Activated CD4-positive, alpha-beta T cell treated with anti-CD3 and anti-CD28 coated beads, Interleukin-2, amount 10 ng/mL, durations not matched to agents 24 days and 14 days (primary cell): ENCODE data around the gene POU2AF1. TPM values are rescaled to one million over a fixed set of nuclear protein-coding genes. Genes with fewer than 3 reads are reported as not detected.
A peak's percentile ranks its signal among the peaks of the same experiment; 100 is the strongest.

Experiments used
- DNase-seq: peaks from one replicate; pipeline ENCODE4 v3.0.0; 2022
- H3K27ac Mint-ChIP-seq: one replicate; pipeline ENCODE4 v1.8.0; 2022; ENCODE audit warnings: mild to moderate bottlenecking, mixed read lengths
- H3K27me3 Mint-ChIP-seq: one replicate; pipeline ENCODE4 v1.8.0; 2022; ENCODE audit warnings: mixed read lengths
- H3K36me3 Mint-ChIP-seq: one replicate; pipeline ENCODE4 v1.8.0; 2022; ENCODE audit warnings: low read depth, mild to moderate bottlenecking, mixed read lengths
- H3K4me1 Mint-ChIP-seq: one replicate; pipeline ENCODE4 v1.8.0; 2021; ENCODE audit warnings: mixed read lengths
- H3K4me3 Mint-ChIP-seq: one replicate; pipeline ENCODE4 v1.8.0; 2022; ENCODE audit warnings: mild to moderate bottlenecking, moderate library complexity, mixed read lengths
- H3K9me3 Mint-ChIP-seq: one replicate; pipeline ENCODE4 v1.8.0; 2021; ENCODE audit warnings: mixed read lengths
- intact Hi-C: fragments of 100-400 bp; cut with micrococcal nuclease; formaldehyde crosslinking; loops from one replicate; pipeline ENCODE4 v1.15.1; 2023
- total RNA-seq: library from RNA; stranded (reverse); gene quantifications from 2 replicates; pipeline ENCODE4 v1.2.3, GENCODE V29; 2022

Gene POU2AF1
- total RNA-seq, 1 donor from 2014 or later: 68.9 TPM

DNA sequence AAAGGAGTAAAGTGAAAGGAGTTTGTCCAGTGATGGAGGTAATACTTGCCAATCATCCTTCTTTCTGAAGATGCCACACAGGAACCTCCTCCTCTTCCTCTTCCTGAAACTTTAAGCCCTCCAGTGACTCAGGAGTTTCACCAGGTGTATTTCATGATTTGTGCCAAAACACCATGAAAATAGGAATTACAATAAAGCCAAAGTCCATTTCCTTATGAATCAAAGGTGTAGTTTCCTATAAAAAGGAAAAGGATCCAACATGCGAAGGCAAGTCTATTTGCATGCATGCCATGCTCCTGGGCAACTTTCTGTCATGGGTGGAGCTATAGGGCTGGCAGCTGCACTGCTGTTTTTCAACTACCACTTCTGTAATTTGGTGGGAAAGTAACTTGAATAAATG, 9.8 kb upstream of the POU2AF1 start:
- Mint-ChIP-seq H3K27me3 (no peaks in the 10 kb centered on the region), H3K36me3 (peaks cover 8% of the 10 kb centered on the region), H3K4me1 (peaks cover 12% of the 10 kb centered on the region), H3K27ac (no peak overlapping the region), H3K9me3 (peaks cover 12% of the 10 kb centered on the region), H3K4me3 (no peak overlapping the region)
- intact Hi-C loops: no loop called here
- DNase-seq: no peak

DNA sequence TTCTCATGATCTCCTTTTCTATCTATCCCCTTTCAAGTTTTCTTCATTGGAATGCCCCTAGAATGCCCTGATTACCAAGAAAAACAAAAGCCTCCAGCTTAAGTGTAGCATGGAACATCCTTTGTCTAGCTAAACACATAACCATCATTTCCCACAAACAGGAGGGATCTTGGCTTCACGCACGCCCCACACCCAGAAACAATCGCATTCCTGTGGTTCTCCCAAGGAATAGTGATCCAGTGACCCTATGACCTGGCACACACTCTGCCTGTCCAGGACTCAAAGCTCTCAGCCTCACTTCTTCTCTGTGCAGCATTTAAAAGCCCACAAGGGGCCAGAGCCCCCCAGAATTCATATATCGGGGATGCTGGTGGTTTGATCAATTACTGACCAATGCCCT, 9.3 kb upstream of the POU2AF1 start:
- DNase-seq: no peak
- H3K27me3 Mint-ChIP-seq: no peaks in the 10 kb centered on the region
- H3K4me3 Mint-ChIP-seq: no peak overlapping the region
- peaks cover 11% of the 10 kb centered on the region for H3K4me1 Mint-ChIP-seq
- H3K9me3 Mint-ChIP-seq: peaks cover 12% of the 10 kb centered on the region
- peaks cover 8% of the 10 kb centered on the region for H3K36me3 Mint-ChIP-seq
- H3K27ac Mint-ChIP-seq: no peak overlapping the region
- intact Hi-C loops: no loop called here

DNA sequence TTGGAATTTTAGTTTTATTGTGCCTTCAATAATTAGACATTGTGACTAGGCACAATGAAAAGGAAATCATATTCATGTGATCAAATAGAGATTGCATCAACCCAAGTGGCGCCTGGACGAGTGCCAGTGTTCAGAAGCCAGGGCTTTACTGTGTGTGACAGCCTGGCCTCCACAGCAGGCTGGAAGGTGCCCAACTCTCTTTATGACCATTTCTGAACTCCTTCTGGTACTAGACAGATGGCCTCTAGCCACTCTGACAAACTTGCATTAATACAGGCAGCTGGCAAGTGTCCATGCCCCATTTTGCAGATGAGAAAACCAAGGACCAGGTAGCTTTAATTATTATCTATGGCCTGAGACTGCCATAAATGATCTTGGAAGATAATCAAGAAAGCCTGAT, 8.3 kb upstream of the POU2AF1 start:
- H3K36me3 Mint-ChIP-seq: peaks cover 8% of the 10 kb centered on the region
- peaks cover 17% of the 10 kb centered on the region for H3K4me1 Mint-ChIP-seq
- no peak overlapping the region for H3K27ac Mint-ChIP-seq
- peaks cover 15% of the 10 kb centered on the region for H3K9me3 Mint-ChIP-seq
- H3K4me3 Mint-ChIP-seq: no peak overlapping the region
- H3K27me3 Mint-ChIP-seq: no peaks in the 10 kb centered on the region
- DNase-seq: no peak
- intact Hi-C loops: no loop called here

DNA sequence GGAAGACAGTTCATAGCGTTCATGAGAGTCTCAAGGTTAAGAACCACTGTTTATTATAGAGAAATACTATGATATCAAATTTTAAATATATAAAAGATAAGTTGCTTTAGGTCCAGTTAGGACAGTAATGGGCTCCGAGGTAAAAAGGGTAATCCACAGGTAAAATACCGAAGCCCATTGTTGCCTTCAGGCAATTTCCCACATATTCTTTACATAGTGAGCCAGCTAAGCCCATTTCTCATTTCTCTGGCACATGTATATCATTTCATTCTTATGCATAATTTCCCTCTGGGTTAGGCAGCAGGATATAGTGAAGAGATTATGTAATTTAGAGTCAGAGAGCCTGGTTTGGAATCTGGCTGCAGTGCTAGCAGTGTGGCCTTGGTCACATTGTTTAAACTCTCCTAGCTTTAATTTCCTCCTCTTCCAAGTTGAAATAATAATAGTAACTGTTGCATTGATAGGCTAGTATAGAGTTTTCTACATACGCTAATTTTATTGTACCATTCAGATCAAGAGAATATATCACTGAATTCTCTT, 7.6 kb upstream of the POU2AF1 start:
- no peak overlapping the region for H3K4me3 Mint-ChIP-seq
- intact Hi-C loops: no loop called here
- no peaks in the 10 kb centered on the region for H3K27me3 Mint-ChIP-seq
- no peak overlapping the region for H3K27ac Mint-ChIP-seq
- H3K4me1 Mint-ChIP-seq: peaks cover 21% of the 10 kb centered on the region
- H3K9me3 Mint-ChIP-seq: peaks cover 15% of the 10 kb centered on the region
- peaks cover 8% of the 10 kb centered on the region for H3K36me3 Mint-ChIP-seq
- no peak for DNase-seq

DNA sequence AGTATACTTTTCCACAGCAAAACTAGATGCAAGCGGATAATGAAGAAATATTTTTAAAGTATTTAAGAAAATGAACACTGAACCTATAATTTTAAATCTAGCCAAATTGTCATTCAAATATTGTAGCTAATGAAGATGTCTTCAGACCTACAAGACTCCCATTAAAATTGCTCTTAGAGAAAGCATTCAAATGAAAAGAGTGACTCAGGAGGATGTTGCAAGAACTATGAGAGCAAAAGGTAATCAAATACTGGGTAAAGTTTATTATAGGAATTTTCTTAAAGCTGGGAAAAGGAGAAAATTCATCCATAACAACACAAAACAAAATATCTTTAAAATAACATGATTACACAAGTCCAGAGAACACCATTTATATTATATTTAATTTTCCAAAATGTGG, 5.4 kb upstream of the POU2AF1 start:
- Mint-ChIP-seq H3K9me3 (peaks cover 15% of the 10 kb centered on the region), H3K27ac (no peak overlapping the region), H3K4me3 (no peak overlapping the region), H3K4me1 (peaks cover 34% of the 10 kb centered on the region), H3K27me3 (no peaks in the 10 kb centered on the region), H3K36me3 (peaks cover 10% of the 10 kb centered on the region)
- intact Hi-C loops: no loop called here
- DNase-seq: no peak

DNA sequence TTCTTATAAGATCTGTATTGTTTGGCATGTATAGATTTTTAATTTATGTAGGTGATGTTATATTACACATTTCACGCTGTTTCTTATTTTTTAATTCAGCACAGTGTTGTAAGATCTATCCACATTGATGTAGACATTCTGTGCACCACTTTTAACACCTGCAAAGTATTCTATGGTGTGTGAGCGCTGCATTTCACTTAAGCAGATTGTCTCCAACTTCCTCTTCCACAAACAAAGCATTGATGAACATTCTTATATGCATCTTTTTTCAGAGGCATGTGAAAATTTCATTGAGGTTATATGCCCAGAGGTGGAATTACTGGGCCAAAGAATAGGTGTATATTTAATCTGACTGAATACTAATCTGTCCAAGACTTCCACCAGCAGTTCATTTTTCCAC, 3.4 kb upstream of the POU2AF1 start:
- Mint-ChIP-seq H3K4me3 (no peak overlapping the region), H3K4me1 (peaks cover 39% of the 10 kb centered on the region), H3K36me3 (peaks cover 12% of the 10 kb centered on the region), H3K27me3 (no peaks in the 10 kb centered on the region), H3K9me3 (peaks cover 10% of the 10 kb centered on the region), H3K27ac (peak overlapping the region; percentile 26)
- intact Hi-C loops: no loop called here
- no peak for DNase-seq

DNA sequence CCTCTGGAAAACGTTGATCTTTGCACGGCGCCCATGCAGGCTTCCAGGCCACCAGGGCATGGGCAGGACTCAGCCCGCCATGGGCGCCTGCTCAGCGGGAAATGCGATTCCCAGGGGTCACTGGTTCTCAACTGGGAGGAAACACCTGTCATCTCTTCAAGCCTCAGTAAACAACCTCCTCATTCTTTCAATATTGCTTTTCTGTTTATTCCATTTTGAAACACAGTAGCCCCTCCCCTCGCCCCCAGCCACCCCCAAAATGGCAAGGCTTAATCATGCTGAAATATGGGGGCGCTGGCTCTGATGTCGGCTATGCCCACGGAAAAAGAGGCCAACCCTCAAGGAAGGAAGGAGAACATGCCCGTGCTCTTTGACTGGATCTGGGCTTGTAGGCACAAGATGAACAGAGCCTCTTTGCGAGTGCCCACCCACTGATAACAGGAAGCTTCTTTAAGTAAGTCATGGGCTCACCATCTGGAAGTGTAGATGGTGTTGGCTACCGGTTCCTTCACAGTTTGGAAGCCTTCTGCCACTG, 594 bp upstream of the POU2AF1 start:
- peaks cover 57% of the 10 kb centered on the region for H3K4me1 Mint-ChIP-seq
- peak overlapping the region; percentile 93 for H3K4me3 Mint-ChIP-seq
- no peaks in the 10 kb centered on the region for H3K27me3 Mint-ChIP-seq
- H3K9me3 Mint-ChIP-seq: peaks cover 3% of the 10 kb centered on the region
- peak overlapping the region; percentile 99 for H3K27ac Mint-ChIP-seq
- intact Hi-C loops: loop anchor here (1.0 to 5.0 kb wide), 9 partner anchors 8 to 1407 kb away; partner anchors contain the start of genes CFAP68, DIXDC1, FDXACB1 and SIK2
- no peak for DNase-seq
- peaks cover 22% of the 10 kb centered on the region for H3K36me3 Mint-ChIP-seq

DNA sequence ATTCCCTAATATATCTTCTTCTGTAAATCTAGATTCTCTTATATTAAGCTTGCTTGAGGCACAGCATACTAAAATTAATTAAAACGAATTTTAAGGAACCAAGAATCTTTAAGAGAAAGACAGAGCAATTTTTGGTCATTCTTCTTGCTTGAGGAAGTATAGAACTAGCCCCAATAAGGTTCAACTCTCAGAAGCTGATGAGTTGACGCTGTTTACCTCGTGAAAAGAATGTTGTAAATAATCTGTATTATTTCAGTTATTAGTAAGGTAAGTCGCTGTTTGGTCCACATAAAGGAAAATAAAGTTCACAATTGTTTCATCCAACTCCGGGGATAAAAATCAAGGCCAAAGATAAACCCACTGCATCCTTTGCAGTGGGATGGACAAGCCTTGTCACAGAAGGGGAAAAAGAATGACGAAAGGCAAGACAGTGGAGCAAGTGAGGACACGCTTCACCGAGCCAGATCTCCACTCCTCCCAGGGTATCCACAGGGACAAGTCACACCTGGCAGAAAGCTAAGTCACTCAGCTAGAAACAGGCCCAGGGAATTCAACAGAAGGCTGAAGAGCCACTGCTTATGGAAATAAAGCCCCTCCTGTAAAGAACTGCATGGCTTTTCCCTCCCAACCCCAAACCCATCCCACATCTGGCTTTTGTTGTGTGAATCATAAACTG, 752 bp downstream of the POU2AF1 start:
- DNase-seq: no peak
- Mint-ChIP-seq H3K27me3 (no peaks in the 10 kb centered on the region), H3K36me3 (peaks cover 29% of the 10 kb centered on the region), H3K4me1 (peaks cover 64% of the 10 kb centered on the region), H3K4me3 (peak overlapping the region; percentile 93), H3K9me3 (peaks cover 5% of the 10 kb centered on the region), H3K27ac (peak overlapping the region; percentile 99)
- intact Hi-C loops: loop anchor here (1.0 to 5.0 kb wide), 9 partner anchors 14 to 1406 kb away; partner anchors contain the start of genes CFAP68, DIXDC1, FDXACB1 and SIK2

DNA sequence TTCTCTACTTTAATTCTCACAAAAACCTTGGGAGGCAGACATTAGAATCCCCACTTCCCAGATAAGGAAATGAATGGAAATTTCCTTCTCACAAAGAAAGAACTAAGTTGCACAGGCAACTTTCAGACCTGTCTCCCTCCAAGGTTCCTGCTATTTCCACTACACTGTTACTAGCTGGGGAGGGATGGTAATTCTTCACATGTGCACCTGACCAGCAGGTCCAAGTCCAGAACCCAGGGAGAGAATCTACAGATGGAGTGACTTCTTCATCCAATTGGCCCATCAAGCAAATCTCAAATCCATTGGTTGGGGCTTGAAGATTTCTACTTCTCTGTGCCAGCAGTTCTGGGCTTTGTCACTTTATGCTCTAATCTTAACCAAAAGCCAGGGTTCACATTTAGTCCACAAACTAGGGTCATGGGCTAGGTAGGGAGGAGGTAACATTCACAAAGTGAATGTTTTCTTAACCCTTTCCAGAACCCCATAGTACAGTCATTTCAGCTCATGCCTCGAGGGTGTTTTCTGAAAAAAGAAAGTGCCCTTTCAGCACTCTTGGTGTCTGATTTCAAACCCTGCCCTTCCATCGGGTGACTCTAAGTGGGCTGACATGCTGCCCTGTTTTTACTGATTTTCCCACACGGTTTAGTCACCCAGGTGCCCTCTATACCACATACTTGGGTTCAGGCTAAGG, 2.7 kb downstream of the POU2AF1 start:
- Mint-ChIP-seq H3K27ac (peak overlapping the region; percentile 99), H3K4me3 (peak overlapping the region; percentile 93), H3K9me3 (peaks cover 2% of the 10 kb centered on the region), H3K4me1 (peaks cover 70% of the 10 kb centered on the region), H3K27me3 (no peaks in the 10 kb centered on the region), H3K36me3 (peaks cover 45% of the 10 kb centered on the region)
- DNase-seq: peak; percentile 71
- intact Hi-C loops: loop anchor here (1.0 to 5.0 kb wide), 6 partner anchors 17 to 1404 kb away; partner anchors contain the start of genes CFAP68, DIXDC1, FDXACB1 and SIK2

DNA sequence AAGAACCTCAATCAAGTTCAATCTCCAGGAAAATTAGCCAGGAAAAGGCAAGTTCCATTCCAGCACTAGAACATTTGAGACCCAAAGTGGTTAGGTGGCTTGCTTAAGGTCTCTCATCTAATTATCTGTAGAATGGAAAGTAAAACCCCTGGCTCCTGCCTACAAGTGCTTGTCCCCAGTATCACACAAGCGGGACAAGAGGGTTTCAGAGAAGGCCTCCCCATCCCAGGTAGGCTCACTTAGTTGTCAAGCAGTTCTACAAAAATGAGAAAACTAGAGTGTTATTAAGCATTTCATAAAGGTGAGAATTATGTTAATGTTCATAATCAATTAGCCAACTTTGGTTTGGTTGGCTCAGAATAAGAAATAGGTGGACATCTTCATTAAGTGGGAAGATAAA, 5.5 kb downstream of the POU2AF1 start:
- Mint-ChIP-seq H3K27me3 (no peaks in the 10 kb centered on the region), H3K27ac (peak overlapping the region; percentile 29), H3K9me3 (peaks cover 7% of the 10 kb centered on the region), H3K36me3 (peaks cover 62% of the 10 kb centered on the region), H3K4me3 (no peak overlapping the region), H3K4me1 (peaks cover 64% of the 10 kb centered on the region)
- intact Hi-C loops: no loop called here
- no peak for DNase-seq

DNA sequence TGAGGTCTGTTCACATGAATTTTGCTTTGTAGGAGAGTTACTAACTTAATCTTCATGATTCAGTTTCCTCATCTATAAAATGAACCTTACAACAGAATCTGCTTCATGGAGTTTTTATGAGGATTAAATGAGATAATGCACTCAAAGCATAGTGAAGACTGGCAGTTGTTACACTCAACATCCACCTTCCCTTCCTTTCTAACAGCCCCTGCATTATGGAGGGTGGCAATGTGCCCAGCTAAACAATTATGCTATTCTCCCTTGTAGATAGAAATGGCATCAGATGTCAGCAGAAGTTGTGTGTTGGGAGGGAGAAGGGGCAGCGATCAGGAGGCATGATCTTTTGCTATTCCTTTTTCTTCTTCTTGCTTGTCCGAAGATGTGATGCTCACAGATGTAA, 6.5 kb downstream of the POU2AF1 start:
- no peaks in the 10 kb centered on the region for H3K27me3 Mint-ChIP-seq
- H3K27ac Mint-ChIP-seq: peak overlapping the region; percentile 90
- intact Hi-C loops: no loop called here
- peaks cover 61% of the 10 kb centered on the region for H3K4me1 Mint-ChIP-seq
- DNase-seq: no peak
- H3K9me3 Mint-ChIP-seq: peaks cover 7% of the 10 kb centered on the region
- H3K36me3 Mint-ChIP-seq: peaks cover 66% of the 10 kb centered on the region
- no peak overlapping the region for H3K4me3 Mint-ChIP-seq

DNA sequence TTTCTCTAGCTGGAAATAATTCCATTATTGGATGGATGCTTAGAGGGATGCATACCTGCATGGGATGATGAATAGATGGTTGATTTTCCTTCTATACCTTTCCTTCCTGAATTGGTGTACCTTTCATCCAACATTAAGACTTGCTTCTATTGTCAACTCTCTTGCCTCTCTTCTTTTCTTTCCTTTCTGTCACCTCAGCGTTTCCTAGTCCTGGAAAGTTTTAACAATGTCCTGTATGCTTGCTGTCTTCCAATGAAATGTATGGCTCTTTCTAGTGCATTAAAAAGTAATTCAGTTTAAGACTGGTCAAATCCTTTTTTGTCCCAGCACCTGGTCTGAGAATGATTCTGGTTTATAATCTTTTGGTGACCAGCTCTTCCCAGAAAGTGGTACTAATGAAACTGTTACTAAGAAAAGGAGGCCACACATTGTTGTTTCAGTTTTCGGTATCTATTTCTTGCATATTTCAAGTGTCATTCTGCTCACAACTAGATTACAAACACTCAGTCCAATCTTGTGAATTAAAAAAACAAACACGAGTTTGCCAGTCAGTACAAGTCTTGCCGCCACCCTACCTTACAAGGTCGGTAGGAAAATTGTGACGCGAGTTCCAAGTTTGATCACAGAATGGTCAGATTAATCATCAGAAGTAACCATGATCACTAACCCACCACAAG, 8.0 kb downstream of the POU2AF1 start:
- Mint-ChIP-seq H3K36me3 (peaks cover 68% of the 10 kb centered on the region), H3K4me1 (peaks cover 56% of the 10 kb centered on the region), H3K27me3 (no peaks in the 10 kb centered on the region), H3K9me3 (peaks cover 8% of the 10 kb centered on the region), H3K4me3 (peak overlapping the region; percentile 50), H3K27ac (peak overlapping the region; percentile 90)
- DNase-seq: no peak
- intact Hi-C loops: loop anchor here (1.0 kb wide), 2 partner anchors 8 to 43 kb away; partner anchors contain the start of gene POU2AF1

DNA sequence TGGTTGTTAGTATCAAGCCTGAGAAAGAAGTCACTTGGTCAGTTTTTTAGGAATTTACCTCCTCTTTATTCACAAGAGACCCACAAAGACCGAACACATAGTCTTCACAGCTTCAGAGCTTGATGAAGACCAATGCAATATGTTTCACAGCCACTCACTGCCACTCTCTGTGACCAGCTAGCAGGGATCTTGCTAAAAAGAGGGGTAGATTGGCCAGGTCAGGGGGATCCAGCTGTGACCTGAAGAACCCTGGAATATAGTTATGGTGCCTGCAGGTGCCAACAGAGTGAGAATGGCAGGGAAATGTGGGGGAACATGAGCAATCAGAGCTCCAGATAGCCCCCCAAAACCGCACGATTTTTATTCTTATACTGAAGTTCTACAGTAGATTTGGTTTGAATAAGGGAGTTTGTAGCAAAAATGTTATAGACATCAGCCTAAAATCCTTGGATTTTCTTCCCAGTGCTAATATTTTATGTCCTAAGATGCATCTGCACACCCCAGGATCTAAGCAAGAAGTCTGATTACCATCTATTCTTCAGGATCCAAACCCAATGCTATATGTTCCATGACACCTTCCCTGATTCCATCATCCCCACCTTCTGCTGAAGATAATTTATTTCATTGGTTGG, 8.7 kb downstream of the POU2AF1 start:
- peaks cover 10% of the 10 kb centered on the region for H3K9me3 Mint-ChIP-seq
- H3K27me3 Mint-ChIP-seq: no peaks in the 10 kb centered on the region
- H3K27ac Mint-ChIP-seq: peak overlapping the region; percentile 90
- peaks cover 60% of the 10 kb centered on the region for H3K4me1 Mint-ChIP-seq
- H3K36me3 Mint-ChIP-seq: peaks cover 73% of the 10 kb centered on the region
- H3K4me3 Mint-ChIP-seq: no peak overlapping the region
- no peak for DNase-seq
- intact Hi-C loops: no loop called here
